Small intestine (tissue), 7 donors: ENCODE results near the gene MCM3AP. TPM values are rescaled to one million over a fixed set of nuclear protein-coding genes. Genes with fewer than 3 reads are reported as not detected.

Source experiments
- DNase-seq, 2 donors: peaks; one replicate each; pipeline versions ENCODE4 v3.0.0 to v3.0.0-alpha.2; 2013
- FAIRE-seq: peaks from 2 replicates; lab custom pipeline; 2012; peaks lifted over from hg19 to GRCh38; lab: Jason Lieb, UNC
- H3K27ac ChIP-seq, 3 donors: one replicate each; pipeline ENCODE4 v1.5.1; 2013; ENCODE audit warnings: low read length in 2 of 3, mild to moderate bottlenecking in 2 of 3, control low read depth in 1 of 3, inconsistent platforms in 1 of 3, low read depth in 1 of 3, moderate library complexity in 1 of 3
- H3K27me3 ChIP-seq, 3 donors: one replicate each; pipeline ENCODE4 v1.6.1; 2013; ENCODE audit warnings: low read length in 3 of 3, inconsistent platforms in 1 of 3; ENCODE audit not compliant: control insufficient read depth in 3 of 3, insufficient read depth in 3 of 3
- H3K36me3 ChIP-seq, 3 donors: one replicate each; pipeline ENCODE4 v1.6.1; 2013; ENCODE audit warnings: low read length in 3 of 3, inconsistent platforms in 1 of 3, low read depth in 1 of 3, mild to moderate bottlenecking in 1 of 3, moderate library complexity in 1 of 3; ENCODE audit not compliant: control insufficient read depth in 3 of 3, insufficient read depth in 2 of 3
- H3K4me1 ChIP-seq, 3 donors: one replicate each; pipeline ENCODE4 v1.6.1; 2013; ENCODE audit warnings: low read length in 2 of 3, inconsistent platforms in 1 of 3, low read depth in 1 of 3, mild to moderate bottlenecking in 1 of 3, moderate library complexity in 1 of 3; ENCODE audit not compliant: control insufficient read depth in 3 of 3, insufficient read depth in 2 of 3
- H3K4me3 ChIP-seq, 3 donors: one replicate each; pipeline ENCODE4 v1.5.1; 2013; ENCODE audit warnings: low read length in 3 of 3, control low read depth in 1 of 3, inconsistent platforms in 1 of 3, low read depth in 1 of 3, mild to moderate bottlenecking in 1 of 3, moderate library complexity in 1 of 3
- H3K9me3 ChIP-seq, 2 donors: one replicate each; pipeline ENCODE4 v1.6.1; 2013; ENCODE audit warnings: low read depth in 1 of 2, low read length in 1 of 2; ENCODE audit not compliant: control insufficient read depth in 2 of 2, insufficient read depth in 1 of 2
- WGBS, 3 donors: extraction: QIAGEN DNeasy Blood & Tissue Kit; methylation state at CpG; one replicate each; pipeline ENCODE4 v1.1.7; 2013; 5-methylcytosine and 5-hydroxymethylcytosine counted together
- polyA plus RNA-seq, 4 donors: library from polyadenylated mRNA; stranded (reverse) in 3 of 4; unstranded in 1 of 4; fragments of 200-250 nt in 3 of 4; fragments of 120-200 nt in 1 of 4; gene quantifications; one replicate each; pipeline versions ENCODE4 v1.2.1 to v1.2.3, GENCODE V29; 2013
- donor health status: healthy with polysubstance abuse.
- donor health status: control.
- donor health status: control.
- donor health status: Bipolar disorder and iron deficiency.
- donor health status: healthy.

Gene MCM3AP
- polyA plus RNA-seq, 4 donors = 38.3 to 75.4 (median 42.6) TPM

DNA sequence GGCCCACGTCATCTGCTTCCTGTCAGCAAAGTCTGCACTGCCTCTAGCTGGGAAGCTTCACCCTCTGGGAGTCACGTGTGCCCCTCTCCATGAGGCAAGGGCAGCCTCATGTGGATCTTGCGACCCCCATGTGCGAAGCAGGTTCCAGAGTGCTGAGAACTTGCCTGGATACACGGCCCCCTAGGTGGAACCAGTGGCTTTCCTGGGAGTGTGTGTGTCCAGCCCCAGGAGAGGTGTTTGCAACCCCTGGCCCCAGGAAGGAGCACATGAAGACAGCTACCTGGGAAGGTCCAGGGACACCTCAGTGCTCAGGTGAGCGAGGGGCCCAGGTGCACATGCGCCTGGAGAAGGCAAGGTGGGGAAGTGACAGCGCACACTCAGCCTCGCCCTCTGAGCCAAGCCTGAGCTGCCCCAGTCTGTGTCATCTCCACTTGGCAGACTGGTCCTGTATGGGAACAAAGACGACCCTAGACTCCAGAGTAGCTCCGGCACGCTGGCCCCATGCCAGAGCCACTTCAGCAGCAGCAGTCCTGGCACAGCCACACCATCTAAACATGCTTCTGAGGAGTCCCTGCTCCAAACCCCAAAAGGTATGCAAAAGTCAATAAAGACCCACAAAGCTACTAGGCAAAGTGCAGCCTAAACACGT, 65.7 kb downstream of the MCM3AP start:
- 80 to 83% (median 82%) methylated on average over 13 of the region's 13 CpGs for WGBS, 3 donors
- no peaks in the 10 kb centered on the region for H3K9me3 ChIP-seq
- no peak overlapping the region for H3K4me3 ChIP-seq
- H3K27ac ChIP-seq = no peak overlapping the region
- no peak for FAIRE-seq
- DNase-seq = no peak
- no peaks in the 10 kb centered on the region for H3K27me3 ChIP-seq
- H3K4me1 ChIP-seq = no peaks in the 10 kb centered on the region
- H3K36me3 ChIP-seq = peaks cover 3 to 54% (median 6%) of the 10 kb centered on the region in 3 donors

DNA sequence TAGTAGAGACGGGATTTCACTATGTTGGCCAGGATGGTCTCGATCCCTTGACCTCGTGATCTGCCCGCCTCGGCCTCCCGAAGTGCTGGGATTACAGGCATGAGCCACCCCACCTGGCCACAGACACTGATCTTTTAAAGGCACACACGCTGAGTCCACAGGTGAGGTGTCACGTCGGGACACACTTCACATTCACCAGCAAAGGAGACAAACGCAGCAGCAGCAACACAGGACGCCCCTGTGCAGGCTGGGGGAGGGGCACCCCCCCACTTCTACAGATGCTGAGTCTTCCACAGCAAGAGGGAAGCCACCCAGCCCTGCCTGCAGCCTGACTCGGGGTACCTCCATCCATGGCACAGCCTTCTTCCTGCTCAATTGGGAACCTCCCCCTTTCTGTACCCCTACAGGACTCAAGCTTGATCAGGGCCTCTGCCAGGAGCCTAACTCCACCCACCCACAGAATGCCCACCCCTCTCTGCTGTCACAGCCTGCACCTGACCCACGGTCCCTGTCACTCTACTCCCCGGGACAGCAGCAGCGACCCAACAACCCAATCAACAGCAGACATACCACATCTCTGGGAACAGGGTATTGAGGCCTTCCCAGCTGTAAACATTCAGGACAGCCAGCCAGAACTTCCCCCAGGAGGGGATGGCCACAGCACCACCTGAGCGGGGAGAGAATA, 66.4 kb downstream of the MCM3AP start:
- Histone ChIP-seq H3K4me1 (no peaks in the 10 kb centered on the region), H3K36me3 (peaks cover 3 to 60% (median 6%) of the 10 kb centered on the region in 3 donors), H3K27ac (no peak overlapping the region), H3K27me3 (no peaks in the 10 kb centered on the region), H3K9me3 (no peaks in the 10 kb centered on the region), H3K4me3 (no peak overlapping the region)
- WGBS, 3 donors = 92 to 93% (median 92%) methylated on average over 16 of the region's 16 CpGs
- DNase-seq = no peak
- FAIRE-seq = no peak

DNA sequence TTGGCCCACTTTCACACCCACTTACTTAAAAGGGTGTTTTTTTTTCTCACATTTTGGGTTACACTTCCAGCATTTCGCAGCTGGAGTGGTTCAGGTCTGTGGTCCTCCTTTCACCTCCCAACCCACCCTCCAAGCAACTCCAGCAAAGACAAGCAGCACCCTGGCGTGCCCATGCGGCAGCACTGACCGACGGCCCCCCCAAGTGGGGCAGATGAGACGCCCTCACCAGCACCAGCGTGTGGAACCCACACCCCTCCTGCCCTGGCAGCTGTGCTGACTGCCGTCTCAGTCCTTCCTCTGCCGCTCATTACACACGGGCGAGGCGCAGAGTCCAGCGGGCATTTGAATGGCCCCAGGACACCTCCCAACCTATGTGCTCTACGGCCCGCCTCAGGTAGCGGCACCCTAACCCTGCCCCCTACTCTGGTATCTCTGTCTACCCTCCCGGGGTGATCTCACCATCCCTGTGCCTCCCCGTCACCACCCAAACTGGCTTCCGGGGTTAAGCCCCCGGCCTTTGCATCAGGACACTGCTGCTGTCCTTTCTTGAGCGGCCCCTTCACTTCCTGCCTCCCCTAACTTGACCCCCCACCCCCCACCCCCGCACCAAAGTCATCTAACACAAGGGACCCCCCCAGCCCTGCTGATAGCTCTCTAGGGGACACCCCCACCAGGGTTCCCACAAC, 67.8 kb downstream of the MCM3AP start:
- no peak overlapping the region for H3K4me3 ChIP-seq
- DNase-seq (no peak), FAIRE-seq (no peak)
- no peak overlapping the region for H3K27ac ChIP-seq
- no peaks in the 10 kb centered on the region for H3K27me3 ChIP-seq
- no peaks in the 10 kb centered on the region for H3K4me1 ChIP-seq
- 88 to 91% (median 90%) methylated on average over 22 of the region's 22 CpGs for WGBS, 3 donors
- peaks cover 6 to 68% (median 6%) of the 10 kb centered on the region in 3 donors for H3K36me3 ChIP-seq
- no peaks in the 10 kb centered on the region for H3K9me3 ChIP-seq

DNA sequence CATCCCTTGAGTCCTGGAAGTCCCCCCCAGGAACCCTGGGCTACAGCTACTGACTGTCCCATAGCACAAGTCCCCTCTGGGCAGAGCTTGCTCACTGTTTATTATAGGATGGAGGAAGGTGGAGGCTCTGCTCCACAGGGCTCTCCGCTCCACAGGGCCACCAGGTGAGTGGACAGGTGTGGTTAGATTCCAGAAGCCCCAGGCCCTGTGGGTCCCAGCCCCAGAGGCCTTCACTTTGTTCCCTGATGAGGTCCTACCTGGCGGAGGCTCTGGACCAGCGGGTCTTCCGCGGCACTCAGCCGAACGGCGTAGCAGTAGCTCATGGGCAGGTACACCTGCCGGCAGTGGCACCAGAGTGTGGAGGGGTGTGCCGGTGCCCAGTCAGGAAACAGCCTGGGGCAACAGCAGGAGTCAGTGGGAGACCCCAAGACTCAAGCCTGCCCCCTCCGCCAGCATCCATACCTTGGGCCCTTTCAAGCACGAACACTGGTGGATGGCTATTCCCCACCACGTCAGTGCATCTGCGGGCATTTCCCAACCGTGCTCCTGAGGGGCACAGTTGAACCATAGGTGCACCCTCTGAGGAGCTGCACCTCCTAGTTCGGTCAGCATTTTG, 69.2 kb downstream of the MCM3AP start:
- WGBS, 3 donors = 93 to 97% (median 93%) methylated on average over 16 of the region's 16 CpGs
- H3K36me3 ChIP-seq = peaks cover 6 to 69% (median 6%) of the 10 kb centered on the region in 3 donors
- H3K27me3 ChIP-seq = no peaks in the 10 kb centered on the region
- FAIRE-seq = no peak
- no peak for DNase-seq
- H3K27ac ChIP-seq = no peak overlapping the region
- no peaks in the 10 kb centered on the region for H3K9me3 ChIP-seq
- H3K4me3 ChIP-seq = no peak overlapping the region
- H3K4me1 ChIP-seq = no peaks in the 10 kb centered on the region

DNA sequence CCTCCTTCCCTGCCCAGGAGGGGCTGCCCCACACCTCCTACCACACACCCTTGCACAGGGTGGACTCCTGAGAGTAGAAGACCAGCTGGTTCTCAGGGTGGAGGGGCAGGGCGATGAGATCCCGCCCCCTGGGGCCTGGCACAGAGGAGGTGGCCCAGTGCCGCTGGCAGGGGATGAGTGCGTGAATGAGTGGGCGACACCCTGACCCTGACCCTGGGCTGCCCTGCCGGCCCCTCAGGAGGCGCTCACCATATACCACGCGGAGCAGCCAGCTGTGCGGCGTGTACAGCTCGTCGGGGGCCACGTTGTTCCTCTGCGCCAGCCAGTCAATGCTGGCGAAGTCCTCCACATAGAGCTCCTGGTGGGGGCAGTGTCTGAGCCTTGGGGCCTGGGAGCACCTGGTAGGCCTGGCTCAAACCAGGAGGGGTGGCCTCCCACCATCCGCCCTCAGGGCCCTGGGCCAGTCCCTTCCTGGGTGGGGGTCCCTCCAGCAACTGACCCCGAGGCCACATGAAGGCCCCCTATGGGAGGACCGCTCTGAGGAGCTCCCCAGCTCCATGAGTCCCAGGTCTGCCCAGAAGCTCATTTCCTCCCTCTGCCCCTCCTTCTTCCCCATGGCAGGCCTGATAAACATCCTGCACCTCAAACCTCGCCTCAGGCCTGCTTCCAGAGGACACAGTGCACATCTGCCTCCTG, 69.8 kb downstream of the MCM3AP start:
- no peaks in the 10 kb centered on the region for H3K9me3 ChIP-seq
- no peak for DNase-seq
- FAIRE-seq = no peak
- H3K4me3 ChIP-seq = no peak overlapping the region
- no peaks in the 10 kb centered on the region for H3K4me1 ChIP-seq
- no peaks in the 10 kb centered on the region for H3K27me3 ChIP-seq
- H3K27ac ChIP-seq = no peak overlapping the region
- 89 to 97% (median 94%) methylated on average over 17 to 20 of the region's 20 CpGs for WGBS, 3 donors
- peaks cover 3 to 66% (median 6%) of the 10 kb centered on the region in 3 donors for H3K36me3 ChIP-seq

DNA sequence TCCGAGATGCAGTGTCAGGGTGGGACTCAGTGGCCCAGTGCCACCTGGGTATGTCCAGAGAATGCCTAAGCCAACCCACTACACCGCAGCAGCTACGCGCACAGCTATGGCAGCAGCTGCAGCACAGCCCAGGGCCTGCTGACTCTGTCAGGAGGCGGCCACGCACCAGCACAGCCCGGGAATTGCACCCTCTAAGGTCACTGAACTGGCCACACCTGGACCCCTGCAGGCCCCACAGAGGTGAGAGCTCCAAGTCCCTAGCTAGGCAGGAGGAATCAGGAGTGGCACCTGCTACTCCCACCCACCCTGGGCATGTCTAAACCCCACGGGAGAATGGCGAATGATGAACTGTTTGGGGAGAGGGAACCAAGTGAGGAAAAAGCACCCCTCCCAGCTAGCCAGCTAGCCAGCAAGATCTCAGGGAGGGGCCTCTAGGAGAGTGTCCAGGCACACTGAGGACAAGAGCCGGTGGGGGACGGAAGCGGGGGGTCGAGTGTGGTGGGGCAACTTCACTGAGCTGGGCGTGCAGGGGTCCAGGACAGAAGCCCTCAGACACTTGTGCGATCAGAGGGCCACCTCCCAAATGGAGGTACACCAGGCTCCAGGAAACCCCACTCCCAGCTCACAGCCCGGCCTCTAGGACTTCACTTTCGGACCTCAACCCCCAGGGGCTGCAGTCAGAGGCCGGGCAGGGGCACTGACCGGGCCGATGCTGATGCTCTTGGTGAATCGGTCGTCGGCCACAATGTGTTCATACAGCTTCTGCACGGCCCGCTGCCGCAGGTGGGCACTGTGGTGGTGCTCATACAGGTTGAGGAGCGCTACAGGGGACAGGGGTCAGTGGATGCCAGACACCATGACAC, 70.7 kb downstream of the MCM3AP start:
- no peaks in the 10 kb centered on the region for H3K9me3 ChIP-seq
- peaks cover 3 to 63% (median 6%) of the 10 kb centered on the region in 3 donors for H3K36me3 ChIP-seq
- FAIRE-seq (no peak), DNase-seq (no peak)
- no peak overlapping the region for H3K27ac ChIP-seq
- no peaks in the 10 kb centered on the region for H3K4me1 ChIP-seq
- 94% methylated on average over 27 of the region's 27 CpGs for WGBS, 3 donors
- H3K27me3 ChIP-seq = no peaks in the 10 kb centered on the region
- H3K4me3 ChIP-seq = no peak overlapping the region

DNA sequence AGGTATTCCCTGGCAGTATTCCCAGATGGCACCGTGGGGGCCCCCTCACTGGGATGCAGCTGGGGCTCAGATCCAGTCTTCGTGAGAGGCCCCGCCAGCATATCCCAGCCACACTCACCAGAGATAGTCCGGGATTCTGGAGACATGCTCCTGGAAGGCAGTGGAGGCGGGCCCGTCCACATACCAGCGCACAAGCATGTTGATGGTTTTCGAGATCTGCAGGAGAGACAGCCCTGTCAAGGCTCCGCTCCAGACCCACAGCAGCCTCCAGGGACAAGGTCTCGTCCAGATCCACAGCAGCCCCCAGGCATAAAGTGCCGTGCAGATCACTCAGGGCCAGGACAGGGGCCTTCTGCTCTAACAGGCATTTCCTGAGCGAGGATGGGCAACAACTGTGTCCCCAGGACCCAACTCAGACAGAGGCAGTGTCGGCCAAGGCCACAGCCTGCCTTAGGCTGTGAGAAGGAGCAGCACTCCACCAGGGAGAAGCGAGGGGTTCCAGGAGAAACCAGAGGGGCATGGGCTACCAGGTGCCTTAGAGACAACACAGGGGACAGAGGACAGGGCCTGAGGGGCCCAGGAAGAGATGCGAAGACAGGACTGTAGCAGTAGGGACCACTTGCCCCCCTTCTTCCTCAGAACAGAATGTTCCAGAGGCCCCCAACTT, 71.7 kb downstream of the MCM3AP start:
- FAIRE-seq = no peak
- peaks cover 3 to 63% (median 4%) of the 10 kb centered on the region in 3 donors for H3K36me3 ChIP-seq
- no peaks in the 10 kb centered on the region for H3K27me3 ChIP-seq
- H3K4me1 ChIP-seq = no peaks in the 10 kb centered on the region
- no peak overlapping the region for H3K4me3 ChIP-seq
- WGBS, 3 donors = 91 to 93% (median 92%) methylated on average over 15 of the region's 15 CpGs
- DNase-seq = no peak
- no peaks in the 10 kb centered on the region for H3K9me3 ChIP-seq
- no peak overlapping the region for H3K27ac ChIP-seq
